Prostate gland (tissue), 2 donors: ENCODE measurements around the gene KDM8. TPM values are rescaled to one million over a fixed set of nuclear protein-coding genes. Genes with fewer than 3 reads are reported as not detected.

Source experiments
- DNase-seq: peaks from one replicate; pipeline ENCODE4 v3.0.0-alpha.2; 2019; ENCODE audit warnings: low spot score
- H3K27ac ChIP-seq, 2 donors: fragments of 200-600 bp; sonication (generic); 2 replicates each; pipeline ENCODE4 v1.5.1; 2017 to 2019
- H3K27me3 ChIP-seq: fragments of 200-600 bp; sonication (generic); replicated peaks from 2 replicates; pipeline ENCODE4 v1.5.1; 2019; ENCODE audit not compliant: insufficient read depth
- H3K36me3 ChIP-seq, 2 donors: fragments of 200-600 bp; sonication (generic); 1 replicate in 1 of 2; 2 replicates in 1 of 2; pipeline versions ENCODE4 v1.5.1 to v1.8.1; 2017 to 2019
- H3K4me1 ChIP-seq: fragments of 200-600 bp; sonication (generic); replicated peaks from 2 replicates; pipeline ENCODE4 v1.5.1; 2019
- H3K4me3 ChIP-seq, 2 donors: fragments of 200-600 bp; sonication (generic); 2 replicates each; pipeline ENCODE4 v1.5.1; 2017 to 2019
- H3K9me3 ChIP-seq: fragments of 200-600 bp; sonication (generic); 2 replicates; pipeline ENCODE4 v1.5.1; 2017
- POLR2A ChIP-seq: fragments of 450-650 bp; IDR thresholded peaks from one replicate; pipeline ENCODE4 v1.6.1; 2016; ENCODE audit warnings: antibody characterized with exemption, mild to moderate bottlenecking
- POLR2AphosphoS5 ChIP-seq: sonication (generic); formaldehyde crosslinking; IDR thresholded peaks from one replicate; pipeline ENCODE4 v1.6.1; 2017; ENCODE audit warnings: antibody characterized with exemption
- WGBS: methylation state at CpG from one replicate; pipeline ENCODE4 v1.1.5; 2018; 5-methylcytosine and 5-hydroxymethylcytosine counted together
- intact Hi-C: fragments of 100-400 bp; cut with DNase I; formaldehyde crosslinking; loops from one replicate; pipeline ENCODE4 v1.14.2; 2022
- total RNA-seq, 2 donors: library from RNA; depleted of rRNA; stranded (reverse); fragments of >200 nt; gene quantifications; one replicate each; pipeline ENCODE4 v1.1.0, GENCODE V29; 2016
- TF ChIP-seq, protein P1 (sequence below), 4 experiments: fragments of 200-600 bp in 2 of 4; fragments of 450-650 bp in 2 of 4; sonication (generic) in 2 of 4; IDR thresholded peaks; 1 replicate in 3 of 4; 2 replicates in 1 of 4; pipeline ENCODE4 v1.5.1; 2016 to 2019; ENCODE audit warnings: antibody characterized with exemption in 4 of 4, mild to moderate bottlenecking in 2 of 4, moderate library complexity in 2 of 4

Gene KDM8
- total RNA-seq, 2 donors from 2014 or later: 5.6 to 15.3 TPM

GRCh38 chr16:27181019-27181790 is 22.1 kb upstream of the KDM8 start:
- Histone ChIP-seq H3K4me1 (no peaks in the 10 kb centered on the region), H3K36me3 (no peaks in the 10 kb centered on the region), H3K9me3 (no peaks in the 10 kb centered on the region), H3K27me3 (no peaks in the 10 kb centered on the region), H3K27ac (no peak overlapping the region), H3K4me3 (no peak overlapping the region)
- TF ChIP-seq POLR2AphosphoS5 (no peak), POLR2A (no peak)
- TF ChIP-seq, protein P1, sequence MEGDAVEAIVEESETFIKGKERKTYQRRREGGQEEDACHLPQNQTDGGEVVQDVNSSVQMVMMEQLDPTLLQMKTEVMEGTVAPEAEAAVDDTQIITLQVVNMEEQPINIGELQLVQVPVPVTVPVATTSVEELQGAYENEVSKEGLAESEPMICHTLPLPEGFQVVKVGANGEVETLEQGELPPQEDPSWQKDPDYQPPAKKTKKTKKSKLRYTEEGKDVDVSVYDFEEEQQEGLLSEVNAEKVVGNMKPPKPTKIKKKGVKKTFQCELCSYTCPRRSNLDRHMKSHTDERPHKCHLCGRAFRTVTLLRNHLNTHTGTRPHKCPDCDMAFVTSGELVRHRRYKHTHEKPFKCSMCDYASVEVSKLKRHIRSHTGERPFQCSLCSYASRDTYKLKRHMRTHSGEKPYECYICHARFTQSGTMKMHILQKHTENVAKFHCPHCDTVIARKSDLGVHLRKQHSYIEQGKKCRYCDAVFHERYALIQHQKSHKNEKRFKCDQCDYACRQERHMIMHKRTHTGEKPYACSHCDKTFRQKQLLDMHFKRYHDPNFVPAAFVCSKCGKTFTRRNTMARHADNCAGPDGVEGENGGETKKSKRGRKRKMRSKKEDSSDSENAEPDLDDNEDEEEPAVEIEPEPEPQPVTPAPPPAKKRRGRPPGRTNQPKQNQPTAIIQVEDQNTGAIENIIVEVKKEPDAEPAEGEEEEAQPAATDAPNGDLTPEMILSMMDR (IDR thresholded peaks at IDR 0.05): no peak
- DNase-seq: no peak
- intact Hi-C loops: loop anchor here (2.0 kb wide), 1 partner anchor 188 kb away; no protein-coding TSS in a partner anchor
- WGBS: 56% methylated on average over 8 of the region's 8 CpGs

DNA sequence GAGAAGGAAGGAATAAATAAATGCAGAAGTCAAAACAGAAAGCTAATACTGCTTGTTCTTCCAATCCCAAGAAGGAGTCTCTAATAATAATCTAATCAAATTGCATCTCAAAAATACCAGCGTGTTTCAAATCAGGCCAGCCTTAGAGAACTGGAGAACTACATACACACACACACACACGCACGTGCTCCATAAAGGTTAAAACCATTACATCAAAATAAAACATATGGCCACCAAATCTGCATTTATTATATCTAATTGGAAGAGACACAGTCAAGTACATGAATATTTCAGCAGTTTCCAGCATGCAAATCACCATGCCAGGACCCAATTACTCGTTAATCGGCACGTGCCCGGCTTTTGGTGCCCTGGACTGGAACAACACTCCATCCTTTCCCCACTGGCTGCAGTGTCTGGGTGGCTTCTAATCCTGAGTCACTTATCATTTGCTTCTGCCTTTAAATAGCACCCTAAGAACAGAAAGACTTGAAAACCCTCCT is 20.4 kb upstream of the KDM8 start:
- Histone ChIP-seq H3K27me3 (no peaks in the 10 kb centered on the region), H3K9me3 (no peaks in the 10 kb centered on the region), H3K36me3 (no peaks in the 10 kb centered on the region), H3K4me1 (no peaks in the 10 kb centered on the region), H3K4me3 (no peak overlapping the region), H3K27ac (no peak overlapping the region)
- TF ChIP-seq, protein P1 (IDR thresholded peaks at IDR 0.05): no peak
- TF ChIP-seq POLR2AphosphoS5 (no peak), POLR2A (no peak)
- 82% methylated on average over 7 of the region's 7 CpGs for WGBS
- no peak for DNase-seq
- intact Hi-C loops: no loop called here

DNA sequence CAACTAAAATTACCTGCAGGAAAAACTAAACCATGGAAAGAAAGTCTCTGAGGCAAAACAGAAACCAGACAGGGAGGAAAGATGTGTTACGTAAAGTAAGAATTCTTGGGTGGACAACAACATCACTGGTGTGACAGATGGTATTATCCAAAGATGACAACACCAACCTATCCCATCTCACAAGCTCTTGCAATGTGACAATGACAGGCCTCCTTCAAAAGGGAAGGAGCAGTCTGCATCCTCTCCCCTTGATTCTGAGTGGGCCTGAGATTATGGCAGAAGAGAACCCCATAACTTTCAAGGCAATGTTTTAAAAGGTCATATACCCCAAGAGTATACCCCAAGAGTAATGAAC is 17.6 kb upstream of the KDM8 start:
- Histone ChIP-seq H3K27me3 (no peaks in the 10 kb centered on the region), H3K27ac (no peak overlapping the region)
- WGBS: 86% methylated on average over 1 of the region's 1 CpG

GRCh38 chr16:27188633-27189032 is 14.7 kb upstream of the KDM8 start:
- Histone ChIP-seq H3K4me1 (no peaks in the 10 kb centered on the region), H3K27ac (no peak overlapping the region), H3K27me3 (no peaks in the 10 kb centered on the region), H3K9me3 (no peaks in the 10 kb centered on the region), H3K4me3 (no peak overlapping the region), H3K36me3 (no peaks in the 10 kb centered on the region)
- intact Hi-C loops: no loop called here
- no peak for DNase-seq
- 83% methylated on average over 2 of the region's 2 CpGs for WGBS
- TF ChIP-seq POLR2AphosphoS5 (no peak), POLR2A (no peak)
- TF ChIP-seq, protein P1 (IDR thresholded peaks at IDR 0.05): no peak

More for the DNA sequence above, 17.6 kb upstream of the KDM8 start:
- Histone ChIP-seq H3K4me1 (no peaks in the 10 kb centered on the region), H3K9me3 (no peaks in the 10 kb centered on the region), H3K4me3 (no peak overlapping the region), H3K36me3 (no peaks in the 10 kb centered on the region)
- TF ChIP-seq, protein P1 (IDR thresholded peaks at IDR 0.05): no peak
- TF ChIP-seq POLR2AphosphoS5 (no peak), POLR2A (no peak)
- DNase-seq: no peak
- intact Hi-C loops: no loop called here
